ENCODE data around the gene PRELP.

Gene PRELP

DNA sequence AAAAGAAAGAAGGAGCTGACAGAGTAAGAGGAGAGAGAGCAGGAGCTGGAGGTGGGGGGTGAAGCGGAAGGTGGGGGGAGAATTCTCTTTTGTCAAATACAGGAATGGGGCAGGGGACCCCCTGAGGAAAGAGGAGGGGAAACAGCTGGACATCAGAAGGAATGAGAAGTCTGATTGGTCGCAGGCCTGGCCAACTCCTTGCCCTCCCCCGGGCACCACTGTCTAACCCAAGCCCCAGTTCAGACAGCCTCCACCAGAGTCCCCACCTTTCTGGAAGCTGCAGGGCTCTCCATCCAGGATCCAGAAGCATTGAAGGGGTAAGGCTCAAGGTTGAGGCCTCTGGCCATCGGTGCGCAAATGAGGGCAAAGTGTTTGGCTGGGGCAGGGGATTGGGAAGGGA, 18.3 kb downstream of the PRELP start, which contains the start of gene OPTC:
Gene OPTC, plus strand, starts transcription at position 253 of the 400 bp plus-strand sequence. CDS start 1,853 bp downstream, outside the sequence.
- TF ChIP-seq, protein P1, sequence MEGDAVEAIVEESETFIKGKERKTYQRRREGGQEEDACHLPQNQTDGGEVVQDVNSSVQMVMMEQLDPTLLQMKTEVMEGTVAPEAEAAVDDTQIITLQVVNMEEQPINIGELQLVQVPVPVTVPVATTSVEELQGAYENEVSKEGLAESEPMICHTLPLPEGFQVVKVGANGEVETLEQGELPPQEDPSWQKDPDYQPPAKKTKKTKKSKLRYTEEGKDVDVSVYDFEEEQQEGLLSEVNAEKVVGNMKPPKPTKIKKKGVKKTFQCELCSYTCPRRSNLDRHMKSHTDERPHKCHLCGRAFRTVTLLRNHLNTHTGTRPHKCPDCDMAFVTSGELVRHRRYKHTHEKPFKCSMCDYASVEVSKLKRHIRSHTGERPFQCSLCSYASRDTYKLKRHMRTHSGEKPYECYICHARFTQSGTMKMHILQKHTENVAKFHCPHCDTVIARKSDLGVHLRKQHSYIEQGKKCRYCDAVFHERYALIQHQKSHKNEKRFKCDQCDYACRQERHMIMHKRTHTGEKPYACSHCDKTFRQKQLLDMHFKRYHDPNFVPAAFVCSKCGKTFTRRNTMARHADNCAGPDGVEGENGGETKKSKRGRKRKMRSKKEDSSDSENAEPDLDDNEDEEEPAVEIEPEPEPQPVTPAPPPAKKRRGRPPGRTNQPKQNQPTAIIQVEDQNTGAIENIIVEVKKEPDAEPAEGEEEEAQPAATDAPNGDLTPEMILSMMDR (IDR thresholded peaks at IDR 0.05; ENCODE audit: borderline replicate concordance, insufficient read depth, low read depth, low read length) = no peak
- no peak within 1 kb of the TSS for H3K4me3 ChIP-seq (ENCODE audit: low read depth, low read length)

DNA sequence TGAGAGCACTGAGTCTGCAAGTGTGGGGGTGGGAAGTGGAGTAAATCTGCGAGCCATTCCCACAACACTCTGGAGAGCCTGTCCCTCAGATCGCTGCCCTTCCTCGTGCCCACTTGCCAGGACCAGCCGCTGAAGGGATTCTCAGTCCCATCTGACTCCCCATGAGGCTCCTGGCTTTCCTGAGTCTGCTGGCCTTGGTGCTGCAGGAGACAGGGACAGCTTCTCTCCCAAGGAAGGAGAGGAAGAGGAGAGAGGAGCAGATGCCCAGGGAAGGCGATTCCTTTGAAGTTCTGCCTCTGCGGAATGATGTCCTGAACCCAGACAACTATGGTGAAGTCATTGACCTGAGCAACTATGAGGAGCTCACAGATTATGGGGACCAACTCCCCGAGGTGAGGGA, 20.2 kb downstream of the PRELP start:
- no peak overlapping the region for H3K4me3 ChIP-seq (ENCODE audit: low read depth, low read length)
- TF ChIP-seq, protein P1 (IDR thresholded peaks at IDR 0.05; ENCODE audit: borderline replicate concordance, insufficient read depth, low read depth, low read length) = no peak

DNA sequence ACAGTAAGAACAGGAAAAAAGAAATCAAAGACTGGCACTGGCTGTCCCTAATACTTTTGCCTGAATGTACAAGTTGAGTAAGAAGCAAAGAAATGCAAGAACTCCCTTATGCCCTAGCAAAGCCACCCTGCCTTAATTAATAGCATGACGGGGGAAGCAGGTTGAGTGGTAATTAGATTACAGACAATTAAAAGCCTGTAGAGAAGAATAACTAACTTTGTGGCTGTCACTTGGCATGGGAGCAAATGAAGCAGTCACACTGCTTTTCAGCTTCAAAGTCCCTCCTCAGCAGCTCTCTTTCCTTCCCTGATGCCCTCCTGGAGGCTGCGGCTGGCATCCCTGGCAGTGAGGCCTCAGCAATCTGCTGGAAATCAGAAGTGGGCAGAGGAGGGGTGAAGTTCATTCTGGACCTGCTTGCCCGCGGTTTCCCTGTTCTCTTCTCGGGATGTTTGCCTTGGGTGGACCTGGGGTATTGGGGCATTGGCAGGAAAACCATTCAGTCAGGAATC, 21.7 kb downstream of the PRELP start:
- no peak overlapping the region for H3K4me3 ChIP-seq (ENCODE audit: low read depth, low read length)

DNA sequence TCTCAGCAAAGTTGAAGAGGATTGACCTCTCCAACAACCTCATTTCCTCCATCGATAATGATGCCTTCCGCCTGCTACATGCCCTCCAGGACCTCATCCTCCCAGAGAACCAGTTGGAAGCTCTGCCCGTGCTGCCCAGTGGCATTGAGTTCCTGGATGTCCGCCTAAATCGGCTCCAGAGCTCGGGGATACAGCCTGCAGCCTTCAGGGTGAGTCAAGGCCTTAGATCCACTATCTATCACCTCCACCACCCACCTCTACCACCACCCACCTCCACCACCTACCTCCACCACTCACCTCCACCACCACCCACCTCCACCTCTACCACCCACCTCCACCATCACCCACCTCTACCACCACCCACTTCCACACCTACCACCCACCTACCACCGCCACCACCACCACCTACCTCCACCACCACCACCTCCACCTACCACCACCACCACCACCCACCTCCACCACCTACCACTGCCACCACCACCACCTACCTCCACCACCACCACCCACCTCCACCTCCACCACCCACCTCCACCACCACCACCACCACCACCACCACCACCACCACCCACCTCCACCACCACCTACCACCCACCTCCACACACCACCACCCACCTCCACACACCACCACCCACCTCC, 24.2 kb downstream of the PRELP start:
- TF ChIP-seq, protein P1 (IDR thresholded peaks at IDR 0.05; ENCODE audit: borderline replicate concordance, insufficient read depth, low read depth, low read length) = no peak
- H3K4me3 ChIP-seq (ENCODE audit: low read depth, low read length) = no peak overlapping the region

More for the DNA sequence above, 21.7 kb downstream of the PRELP start:
- TF ChIP-seq, protein P1 (IDR thresholded peaks at IDR 0.05; ENCODE audit: borderline replicate concordance, insufficient read depth, low read depth, low read length) = no peak

DNA sequence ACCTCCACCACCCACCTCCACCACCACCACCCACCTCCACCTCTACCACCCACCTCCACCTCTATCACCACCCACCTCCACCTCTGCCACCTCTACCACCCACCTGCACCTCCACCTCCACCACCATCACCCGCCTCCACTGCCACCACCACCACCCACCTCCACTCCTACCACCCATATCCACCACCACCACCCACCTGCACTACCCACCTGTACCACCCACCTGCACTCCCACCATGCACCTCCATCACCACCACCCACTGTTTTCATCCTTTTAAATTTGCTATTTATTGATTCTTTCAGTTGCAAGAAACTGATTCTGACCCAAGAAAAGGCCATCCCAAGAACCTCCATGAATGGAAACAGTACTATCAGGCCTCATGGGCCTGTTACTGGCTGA, 24.7 kb downstream of the PRELP start:
- no peak overlapping the region for H3K4me3 ChIP-seq (ENCODE audit: low read depth, low read length)
- TF ChIP-seq, protein P1 (IDR thresholded peaks at IDR 0.05; ENCODE audit: borderline replicate concordance, insufficient read depth, low read depth, low read length) = no peak

DNA sequence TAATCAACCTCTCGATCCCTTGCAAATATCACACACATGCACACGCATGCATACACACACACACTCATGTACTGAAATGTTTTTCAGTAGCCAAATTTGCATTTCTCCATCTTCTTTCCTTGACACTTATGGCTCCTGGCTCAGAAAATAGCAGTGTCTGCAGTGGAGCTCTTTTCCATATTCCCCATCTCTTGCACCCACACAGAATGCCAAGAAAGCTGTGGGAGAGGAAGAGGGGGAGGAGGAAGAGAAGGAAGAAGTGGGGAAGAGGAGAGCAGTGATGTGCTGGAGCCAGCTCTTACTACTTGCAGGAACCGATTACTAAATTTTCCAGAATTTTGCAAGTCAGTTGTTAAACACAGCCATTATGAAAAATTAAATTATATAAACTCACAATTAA, 28.2 kb downstream of the PRELP start:
- H3K4me3 ChIP-seq (ENCODE audit: low read depth, low read length) = no peak overlapping the region
- TF ChIP-seq, protein P1 (IDR thresholded peaks at IDR 0.05; ENCODE audit: borderline replicate concordance, insufficient read depth, low read depth, low read length) = no peak
